ENCODE data around the gene SENP2.
"Not testable (repeated sequence)": the region's sequence is repeated elsewhere in the genome, so short reads cannot be mapped to it uniquely, and the experiment has no call there.

Gene SENP2

GRCh38 chr3:185586686-185587039 lies 568 bp downstream of the SENP2 start:
- DNase-seq (ENCODE audit: low read depth, low spot score): peak; percentile 12

- no peak for DNase-seq (ENCODE audit: low read depth, low spot score)
These were observed 8.0 kb downstream of the SENP2 start for GRCh38 chr3:185594073-185594472.

GRCh38 chr3:185595526-185595925 lies 9.4 kb downstream of the SENP2 start:
- no peak for DNase-seq (ENCODE audit: low read depth, low spot score)

GRCh38 chr3:185605566-185605965 lies 19.5 kb downstream of the SENP2 start:
- no peak for DNase-seq (ENCODE audit: low read depth, low spot score)

GRCh38 chr3:185606196-185606595 lies 20.1 kb downstream of the SENP2 start:
- DNase-seq (ENCODE audit: low read depth, low spot score): no peak

- DNase-seq (ENCODE audit: low read depth, low spot score): no peak
These were observed 26.9 kb downstream of the SENP2 start for GRCh38 chr3:185613016-185613415.

GRCh38 chr3:185623939-185624665 lies 38.0 kb downstream of the SENP2 start:
- no peak for DNase-seq (ENCODE audit: low read depth, low spot score)

DNA sequence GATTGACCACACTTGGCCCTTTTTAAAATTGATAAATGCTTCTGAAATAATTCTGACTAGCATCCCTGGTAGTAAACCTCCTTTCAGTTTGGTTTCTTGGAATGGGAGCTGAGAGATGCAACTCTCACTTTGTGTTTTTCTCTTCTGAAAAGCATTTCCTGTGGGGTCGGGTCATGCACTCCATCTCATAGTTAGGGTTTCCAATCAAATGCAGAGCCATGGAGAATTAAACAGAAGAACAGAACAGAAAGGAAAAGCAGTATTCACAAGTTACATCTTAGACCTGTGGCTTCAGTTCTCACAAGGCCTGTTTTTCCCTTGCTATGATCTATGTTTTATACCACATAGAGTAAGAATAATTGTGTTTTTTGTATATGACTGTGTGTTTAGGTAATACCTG lies 39.7 kb downstream of the SENP2 start:
- DNase-seq (ENCODE audit: low read depth, low spot score): no peak

DNA sequence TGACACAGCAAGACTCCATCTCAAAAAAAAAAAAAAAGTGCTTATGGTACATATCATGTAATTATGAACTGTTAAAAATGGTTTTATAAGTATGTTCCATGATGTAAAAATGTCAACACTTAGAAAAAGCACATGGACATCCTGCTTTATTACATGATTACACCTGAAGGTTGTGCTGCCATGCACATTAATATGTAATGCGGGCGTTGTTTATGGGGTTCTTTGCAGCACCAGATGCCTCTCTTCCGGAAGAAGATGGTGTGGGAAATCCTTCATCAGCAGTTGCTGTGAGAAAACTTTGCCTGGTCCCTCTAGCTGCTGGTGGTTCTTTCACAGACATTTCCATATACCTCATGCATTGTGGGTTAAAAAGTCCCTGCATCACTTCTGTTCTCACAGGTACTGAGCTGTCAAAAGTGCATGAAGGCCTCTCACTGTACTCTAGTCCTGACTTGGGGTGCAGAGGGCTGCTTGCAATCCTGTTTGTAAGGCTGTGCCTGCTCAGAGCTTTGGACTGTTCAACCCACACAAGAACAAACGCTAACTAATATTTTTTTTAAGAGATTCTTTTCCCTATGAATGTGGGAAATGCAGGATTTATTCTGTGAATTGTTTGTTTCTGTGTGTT lies 43.6 kb downstream of the SENP2 start:
- DNase-seq (ENCODE audit: low read depth, low spot score): no peak

DNA sequence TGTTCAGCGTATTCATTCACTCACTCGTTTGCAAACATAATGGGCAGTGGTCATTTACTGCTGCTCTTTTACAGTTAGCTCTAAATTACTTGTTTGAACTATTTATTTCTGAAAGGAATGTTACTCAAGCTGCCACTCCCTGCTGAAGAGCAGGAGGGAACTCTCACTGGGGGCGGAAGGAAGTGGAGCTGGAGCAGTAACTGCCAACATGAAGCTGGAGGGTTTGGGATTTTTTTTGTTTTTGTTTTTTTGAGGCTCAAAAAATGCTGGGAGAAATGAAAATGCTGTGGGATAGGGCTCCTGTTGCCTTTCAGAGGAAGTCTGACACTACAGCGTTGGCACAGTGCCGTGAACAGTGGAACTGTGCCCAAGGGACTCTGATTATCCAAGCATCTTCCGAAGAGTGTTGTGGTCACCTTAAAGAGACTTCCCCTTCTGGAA lies 44.1 kb downstream of the SENP2 start:
- no peak for DNase-seq (ENCODE audit: low read depth, low spot score)

DNA sequence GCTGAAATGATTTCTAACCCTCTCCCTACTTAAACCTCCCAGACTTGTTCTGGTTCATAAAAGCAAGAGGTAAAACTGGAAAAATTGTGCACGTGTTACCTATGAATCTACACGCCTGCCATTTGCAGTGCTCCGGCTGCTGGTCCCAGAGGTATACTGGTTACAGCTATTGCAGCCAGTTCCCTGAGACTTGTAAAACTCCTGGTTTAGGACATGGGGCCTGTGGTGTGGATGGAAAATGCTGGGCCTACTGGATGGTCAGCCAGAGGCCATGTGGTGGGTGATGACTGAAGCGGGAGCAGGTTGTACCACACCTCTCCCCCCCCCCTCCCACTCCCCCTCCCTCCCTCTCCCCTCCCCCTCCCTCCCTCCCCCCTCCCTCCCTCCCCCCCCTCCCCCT lies 45.0 kb downstream of the SENP2 start:
- no peak for DNase-seq (ENCODE audit: low read depth, low spot score)

GRCh38 chr3:185631508-185632206 lies 45.6 kb downstream of the SENP2 start:
- DNase-seq (ENCODE audit: low read depth, low spot score): no peak

DNA sequence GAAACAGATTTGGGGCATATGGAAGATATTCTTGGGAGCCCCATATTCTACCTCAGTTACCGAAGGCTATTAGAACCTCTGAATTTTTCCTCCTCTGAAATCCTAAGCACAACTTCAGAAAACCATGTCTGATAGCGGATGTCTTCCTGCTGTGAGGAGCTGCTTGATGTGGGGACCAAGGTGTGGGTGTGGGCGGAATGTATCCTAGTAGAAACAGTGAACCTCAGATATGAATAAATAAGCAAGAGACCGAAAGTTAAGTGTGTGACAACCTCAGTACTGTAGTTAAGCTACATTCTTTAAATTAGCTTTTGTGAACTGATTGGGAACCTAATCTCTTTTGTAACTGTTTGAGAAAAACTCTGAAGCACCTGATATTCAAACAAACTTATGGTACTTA lies 46.9 kb downstream of the SENP2 start:
- no peak for DNase-seq (ENCODE audit: low read depth, low spot score)

GRCh38 chr3:185637388-185637787 lies 51.3 kb downstream of the SENP2 start:
- no peak for DNase-seq (ENCODE audit: low read depth, low spot score)

DNA sequence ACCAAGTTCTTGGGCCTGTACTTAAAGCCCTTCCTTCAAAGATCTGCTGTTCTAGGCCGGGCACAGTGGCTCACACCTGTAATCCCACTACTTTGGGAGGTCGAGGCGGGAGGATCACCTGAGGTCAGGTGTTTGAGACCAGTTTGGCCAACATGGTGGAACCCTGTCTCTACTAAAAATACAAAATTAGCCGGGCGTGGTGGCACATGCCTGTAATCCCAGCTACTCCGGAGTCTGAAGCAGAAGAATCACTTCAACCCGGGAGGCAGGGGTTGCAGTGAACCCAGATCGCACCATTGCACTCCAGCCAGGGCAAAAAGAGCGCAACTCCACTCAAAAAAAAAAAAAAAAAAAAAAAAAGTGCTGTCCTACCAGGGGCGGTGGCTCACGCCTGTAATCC lies 52.6 kb downstream of the SENP2 start:
- DNase-seq (ENCODE audit: low read depth, low spot score): not testable (repeated sequence)

- no peak for DNase-seq (ENCODE audit: low read depth, low spot score)
These were observed 53.6 kb downstream of the SENP2 start for GRCh38 chr3:185639632-185640206.

DNA sequence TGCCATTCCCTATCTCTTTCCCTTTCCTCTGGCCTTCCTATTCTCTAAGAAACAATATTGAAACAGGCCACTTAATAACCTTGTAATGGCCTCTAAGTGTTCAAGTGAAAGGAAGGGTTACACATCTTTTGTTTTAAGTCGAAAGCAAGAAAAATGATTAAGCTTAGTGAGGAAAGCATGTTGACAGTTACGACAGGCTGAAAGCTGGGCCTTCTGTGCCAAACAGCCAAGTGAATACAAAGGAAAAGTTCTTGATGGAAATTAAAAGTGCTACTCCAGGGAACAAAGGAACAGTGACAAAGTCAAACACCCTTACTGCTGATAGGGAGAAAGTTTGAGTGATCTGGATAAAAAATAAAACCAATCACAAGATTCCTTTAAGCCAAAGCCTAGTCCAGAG lies 54.2 kb downstream of the SENP2 start:
- no peak for DNase-seq (ENCODE audit: low read depth, low spot score)

GRCh38 chr3:185645191-185645590 lies 59.1 kb downstream of the SENP2 start:
- not testable (repeated sequence) for DNase-seq (ENCODE audit: low read depth, low spot score)

- DNase-seq (ENCODE audit: low read depth, low spot score): no peak
These were observed 59.7 kb downstream of the SENP2 start for GRCh38 chr3:185645596-185646381.

DNA sequence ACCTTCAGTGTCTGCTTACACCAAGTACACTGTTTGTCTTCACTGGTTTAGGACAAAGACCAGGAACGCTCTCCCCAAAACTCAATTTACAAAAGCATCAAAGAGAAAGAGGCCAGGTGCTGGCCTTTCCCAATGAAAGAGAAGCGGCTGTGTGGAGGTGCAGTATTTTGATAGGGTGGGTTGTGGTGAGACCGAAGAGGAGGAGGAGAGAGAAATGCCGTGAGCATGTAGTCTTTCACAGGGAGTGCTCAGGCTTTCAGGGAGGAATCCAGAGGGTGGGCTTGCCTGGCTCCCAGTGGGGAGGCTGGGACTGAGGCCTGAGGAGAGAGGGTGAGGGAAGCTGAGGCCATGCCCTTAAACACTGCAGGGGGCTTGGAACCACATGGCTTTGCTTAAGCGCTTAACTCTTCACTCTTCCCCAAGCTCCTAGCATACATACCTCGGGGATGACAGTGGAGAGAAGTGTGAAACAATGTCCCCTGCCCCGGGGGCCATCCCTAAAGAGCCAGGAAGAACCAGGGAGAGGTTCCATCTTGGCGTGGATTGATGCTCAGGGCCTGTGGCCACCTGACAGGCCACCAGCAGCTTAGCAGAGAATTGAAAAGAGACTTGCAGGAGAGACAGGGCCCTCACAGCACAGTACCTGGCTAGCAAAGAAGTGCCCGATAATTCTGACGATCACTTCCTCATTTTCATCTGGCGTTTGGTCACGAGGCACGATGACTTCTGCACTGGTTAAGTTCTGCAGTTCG lies 60.5 kb downstream of the SENP2 start:
- DNase-seq (ENCODE audit: low read depth, low spot score): no peak

All from brain pericyte (primary cell).